ENCODE results near the gene ZNF831.

GRCh38 chr20:59219211-59219610 is 55.6 kb downstream of the ZNF831 start:
- TF ChIP-seq CTCF (IDR thresholded peaks at IDR 0.05) (no peak), POLR2A (IDR thresholded peaks at IDR 0.05) (no peak)

All from heart left ventricle (tissue), 13 donors.